GM19467 (cell line): ENCODE data around the gene ADAMTS15.
A peak's percentile ranks its signal among the peaks of the same experiment; 100 is the strongest.
"Not testable (repeated sequence)": the region's sequence is repeated elsewhere in the genome, so short reads cannot be mapped to it uniquely, and the experiment has no call there.

Source experiments
- ATAC-seq: cut with Tn5 transposase; IDR thresholded peaks from one replicate; pipeline ENCODE4 v1.9.1; 2021; ENCODE audit warnings: mild to moderate bottlenecking, moderate library complexity; ENCODE audit not compliant: unreplicated experiment

Gene ADAMTS15

DNA sequence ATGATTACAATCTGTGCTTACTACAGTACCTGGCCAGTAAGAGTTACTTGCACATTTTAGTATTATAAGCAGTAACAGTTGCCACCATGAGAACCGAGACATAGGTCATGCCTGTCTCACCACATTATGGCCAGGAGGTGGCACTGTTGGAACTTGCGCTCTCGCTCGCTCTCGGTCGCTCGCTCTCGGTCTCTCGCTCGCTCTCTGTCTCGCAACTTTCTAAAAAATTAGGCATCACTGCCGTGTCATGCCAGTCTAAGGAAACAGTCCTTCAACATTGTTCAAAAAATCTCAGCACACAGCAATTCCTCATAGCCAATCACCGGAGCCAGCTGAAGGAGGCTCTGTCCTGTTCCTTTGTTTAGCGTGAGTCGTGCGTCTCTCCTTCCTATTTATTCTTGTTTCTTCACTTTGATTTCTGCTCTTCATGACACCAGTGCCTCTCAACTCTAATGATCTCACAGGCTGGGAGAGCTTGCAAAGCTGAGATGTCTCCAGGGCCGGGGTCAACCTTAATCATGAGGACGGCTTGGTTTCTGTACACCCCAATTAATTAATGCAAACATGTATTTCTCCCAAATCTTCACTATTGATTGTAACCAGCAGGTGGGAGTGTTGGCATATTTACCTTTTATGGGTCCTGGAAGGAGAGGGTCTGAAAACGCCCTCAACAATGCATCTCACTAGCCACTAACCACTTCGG is 13.8 kb upstream of the ADAMTS15 start:
- ATAC-seq: peak; percentile 76

DNA sequence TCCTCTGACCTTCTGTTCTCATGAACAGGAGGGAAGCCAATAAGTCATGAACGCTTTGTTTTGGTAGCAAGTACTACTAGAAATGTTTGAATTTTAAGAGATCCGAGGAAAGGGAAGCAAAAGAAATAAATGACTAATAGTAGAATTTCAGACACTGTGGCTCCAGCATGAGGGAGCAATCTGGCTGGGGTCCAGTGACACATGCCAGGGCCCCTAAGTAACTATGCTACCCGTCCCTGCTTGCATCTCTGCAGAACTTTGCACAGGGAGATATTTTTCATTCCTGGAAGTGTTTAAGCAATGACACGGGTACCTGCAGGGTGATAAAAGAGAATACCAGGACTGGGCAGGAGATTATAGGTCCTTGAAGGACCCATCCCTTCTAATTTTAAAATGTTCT is 12.8 kb upstream of the ADAMTS15 start:
- no peak for ATAC-seq

DNA sequence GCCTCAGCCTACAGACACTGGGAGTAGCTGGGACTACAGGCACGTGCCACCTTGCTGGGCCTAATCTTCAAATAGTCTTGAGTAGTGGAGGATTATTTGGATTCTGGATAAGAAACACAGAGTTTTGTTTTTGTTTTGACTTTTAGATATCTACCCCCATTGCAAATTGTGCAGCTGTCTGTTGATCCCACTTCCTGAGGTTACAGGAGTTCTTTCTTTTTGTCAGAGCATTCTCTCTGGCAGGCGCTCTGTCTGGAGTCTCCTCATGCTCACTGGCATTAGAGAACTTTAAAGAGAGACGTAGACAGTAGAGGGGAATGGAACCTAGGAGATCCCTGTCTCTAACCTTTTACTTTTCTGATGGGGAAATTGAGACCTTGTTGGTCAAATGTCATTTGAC is 12.3 kb upstream of the ADAMTS15 start:
- no peak for ATAC-seq

DNA sequence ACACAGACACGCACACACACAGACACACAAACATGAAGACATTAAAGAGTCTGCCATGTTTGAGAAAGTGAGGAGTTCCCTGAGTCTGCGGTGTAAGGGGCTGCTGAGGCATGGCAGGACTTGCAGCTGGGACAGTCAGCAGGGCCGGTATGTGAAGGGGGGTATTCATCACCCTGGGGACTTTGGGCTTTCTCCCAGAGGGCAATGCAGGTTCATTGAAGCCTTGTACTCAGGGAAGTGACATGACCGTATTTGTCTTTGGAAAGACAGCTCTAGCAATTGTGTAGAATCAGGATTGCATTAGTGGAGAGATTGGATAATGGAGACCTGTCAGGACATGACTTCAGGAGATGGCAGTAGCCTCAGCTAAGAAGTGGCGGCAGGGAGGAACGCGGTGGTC is 10.6 kb upstream of the ADAMTS15 start:
- no peak for ATAC-seq

DNA sequence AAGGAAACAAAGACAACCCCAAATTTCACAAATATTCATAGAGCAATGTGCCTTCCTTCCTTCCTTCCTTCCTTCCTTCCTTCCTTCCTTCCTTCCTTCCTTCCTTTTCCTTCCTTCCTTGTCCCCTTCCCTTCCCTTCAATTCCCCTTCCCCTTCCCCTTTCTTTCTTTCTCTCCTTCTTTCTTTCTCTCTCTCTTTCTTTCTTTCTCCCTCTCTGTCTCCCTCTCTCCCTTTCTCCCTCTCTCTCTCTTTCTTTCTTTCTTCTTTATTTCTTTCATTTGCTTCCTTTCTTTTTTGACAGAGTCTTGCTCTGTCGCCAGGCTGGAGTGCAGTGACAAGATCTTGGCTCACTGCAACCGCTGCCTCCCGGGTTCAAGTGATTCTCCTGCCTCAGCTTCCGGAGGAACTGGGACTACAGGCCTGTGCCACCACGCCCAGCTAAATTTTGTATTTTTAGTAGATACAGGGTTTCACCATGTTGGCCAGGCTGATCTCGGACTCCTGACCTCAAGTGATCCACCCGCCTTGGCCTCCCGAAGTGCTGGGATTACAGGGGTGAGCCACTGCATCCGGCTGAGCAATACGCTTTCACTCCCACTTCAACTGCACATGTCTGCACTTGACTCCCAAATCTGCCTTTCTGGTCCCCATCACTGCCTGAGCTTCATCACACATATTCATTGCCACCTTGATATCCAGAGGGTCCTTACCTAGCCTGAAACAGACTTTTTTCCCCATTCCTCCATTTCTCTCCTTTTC is 9.9 kb upstream of the ADAMTS15 start:
- not testable (repeated sequence) for ATAC-seq

DNA sequence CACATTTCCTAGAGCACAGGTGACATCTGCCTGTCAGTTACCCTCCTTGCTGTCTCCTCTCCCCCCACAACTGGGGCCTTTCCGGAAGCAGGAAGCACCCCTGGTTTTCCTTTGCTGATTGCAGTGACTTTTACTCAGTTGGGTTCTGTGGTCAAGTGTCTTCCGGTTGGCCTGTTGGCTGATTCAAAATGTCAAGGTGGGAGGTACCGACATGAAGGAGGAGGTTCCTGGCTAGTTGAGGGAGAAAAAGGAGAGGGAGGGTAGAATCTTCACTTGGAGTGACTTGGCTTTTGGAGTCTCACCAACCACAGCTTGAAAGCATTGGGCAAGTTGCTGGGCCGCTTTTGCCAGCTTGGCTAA is 9.3 kb upstream of the ADAMTS15 start:
- no peak for ATAC-seq

DNA sequence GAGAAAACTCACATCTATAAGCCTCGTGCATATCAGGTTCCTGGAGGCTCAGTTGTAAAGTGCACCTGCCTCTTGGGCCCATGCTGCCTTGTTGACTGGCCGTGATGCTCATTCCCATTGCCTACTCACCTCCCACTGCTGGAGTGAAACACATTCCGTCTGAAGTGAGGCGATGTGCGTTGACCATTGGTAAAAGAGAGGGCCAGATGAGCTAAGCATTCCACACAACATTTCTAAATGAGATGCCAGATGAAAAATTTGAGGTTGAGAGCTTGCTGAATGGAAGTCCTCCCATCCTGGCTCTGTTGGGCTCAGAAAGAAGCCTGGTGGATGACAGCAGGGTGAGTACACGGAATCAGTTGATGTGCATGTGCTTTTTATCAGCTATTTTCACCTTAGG is 8.6 kb upstream of the ADAMTS15 start:
- ATAC-seq: no peak

DNA sequence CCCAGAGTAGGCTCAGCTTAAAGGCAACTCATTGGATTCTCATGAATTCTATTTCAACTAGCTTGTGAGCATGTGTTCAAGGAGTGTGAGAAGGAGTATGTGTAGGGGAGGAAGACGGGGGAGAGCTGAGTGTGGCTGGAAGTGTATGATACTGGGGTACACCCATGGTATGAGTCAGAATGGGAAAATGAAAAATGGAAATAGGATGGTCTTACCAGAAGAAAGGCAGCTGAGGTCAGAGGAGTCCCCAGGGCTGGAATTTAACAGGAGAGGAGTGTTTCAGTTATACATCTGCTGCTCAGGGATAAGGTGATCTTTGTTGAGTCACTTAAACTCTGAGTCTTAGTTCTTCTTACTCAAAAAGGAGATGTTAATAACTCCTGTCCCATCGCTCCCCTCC is 6.7 kb upstream of the ADAMTS15 start:
- ATAC-seq: no peak

DNA sequence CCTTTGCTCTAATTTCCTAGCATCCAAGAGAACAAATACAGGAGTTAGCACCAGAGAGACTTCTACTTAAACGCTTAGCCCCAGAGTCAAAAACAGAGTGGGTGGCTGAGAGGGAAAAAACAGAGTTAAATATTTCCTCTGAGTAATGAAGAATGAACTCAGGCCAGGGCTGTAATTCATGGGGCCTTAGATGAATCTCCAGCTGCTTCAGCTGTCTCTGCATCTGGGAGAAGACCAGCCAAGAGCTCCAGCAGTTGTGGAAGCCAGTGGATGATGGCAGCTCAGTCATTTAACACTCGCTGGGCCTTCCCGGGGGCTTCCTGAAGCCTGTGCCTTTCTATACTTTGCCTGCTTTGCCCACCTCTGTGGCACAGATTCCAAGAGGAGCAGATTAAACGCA is 5.7 kb upstream of the ADAMTS15 start:
- no peak for ATAC-seq

DNA sequence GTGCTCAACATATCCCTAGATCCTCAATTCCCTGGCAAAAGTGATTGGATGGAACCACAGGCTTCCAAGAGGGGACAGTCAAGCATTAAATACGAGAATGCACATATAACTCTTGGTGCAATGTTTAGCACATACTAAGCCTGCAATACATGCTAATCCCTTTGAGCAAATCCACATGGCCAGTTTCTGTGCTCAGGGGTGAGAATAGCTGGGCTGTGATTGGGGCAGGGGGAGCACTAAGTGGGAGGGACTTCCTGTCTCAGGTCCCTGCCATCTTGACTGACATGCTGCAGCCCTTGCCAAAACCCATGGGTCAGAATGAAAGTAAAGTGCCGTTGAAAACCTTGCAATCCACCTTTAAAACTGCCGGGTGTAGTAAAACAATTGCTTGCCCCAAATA is 2.7 kb upstream of the ADAMTS15 start:
- no peak for ATAC-seq

DNA sequence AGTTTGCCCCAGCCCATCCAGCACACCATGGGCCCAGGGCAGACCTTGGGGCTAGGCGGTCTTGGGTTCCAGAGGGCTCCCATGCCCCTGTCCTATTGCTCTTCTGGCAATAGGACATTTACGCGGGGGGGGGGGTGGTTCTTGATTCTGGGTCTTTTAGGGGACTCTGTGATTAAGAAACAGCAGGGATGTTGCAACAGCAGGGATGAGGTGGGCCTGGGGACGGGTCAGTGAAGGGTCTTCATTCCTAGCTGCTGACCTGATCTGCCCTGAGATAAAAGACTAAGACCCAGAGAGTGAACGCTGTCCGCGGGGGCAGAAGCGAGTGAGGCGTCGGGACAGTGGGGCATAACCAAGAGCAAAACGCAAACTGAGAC is 418 bp upstream of the ADAMTS15 start:
- no peak for ATAC-seq

DNA sequence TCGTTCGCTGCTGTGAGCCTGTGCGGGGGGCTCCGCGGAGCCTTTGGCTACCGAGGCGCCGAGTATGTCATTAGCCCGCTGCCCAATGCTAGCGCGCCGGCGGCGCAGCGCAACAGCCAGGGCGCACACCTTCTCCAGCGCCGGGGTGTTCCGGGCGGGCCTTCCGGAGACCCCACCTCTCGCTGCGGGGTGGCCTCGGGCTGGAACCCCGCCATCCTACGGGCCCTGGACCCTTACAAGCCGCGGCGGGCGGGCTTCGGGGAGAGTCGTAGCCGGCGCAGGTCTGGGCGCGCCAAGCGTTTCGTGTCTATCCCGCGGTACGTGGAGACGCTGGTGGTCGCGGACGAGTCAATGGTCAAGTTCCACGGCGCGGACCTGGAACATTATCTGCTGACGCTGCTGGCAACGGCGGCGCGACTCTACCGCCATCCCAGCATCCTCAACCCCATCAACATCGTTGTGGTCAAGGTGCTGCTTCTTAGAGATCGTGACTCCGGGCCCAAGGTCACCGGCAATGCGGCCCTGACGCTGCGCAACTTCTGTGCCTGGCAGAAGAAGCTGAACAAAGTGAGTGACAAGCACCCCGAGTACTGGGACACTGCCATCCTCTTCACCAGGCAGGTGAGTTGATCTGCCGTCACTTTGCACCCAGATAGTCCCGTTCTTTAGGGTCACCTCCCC is 1.0 kb downstream of the ADAMTS15 start:
- no peak for ATAC-seq

DNA sequence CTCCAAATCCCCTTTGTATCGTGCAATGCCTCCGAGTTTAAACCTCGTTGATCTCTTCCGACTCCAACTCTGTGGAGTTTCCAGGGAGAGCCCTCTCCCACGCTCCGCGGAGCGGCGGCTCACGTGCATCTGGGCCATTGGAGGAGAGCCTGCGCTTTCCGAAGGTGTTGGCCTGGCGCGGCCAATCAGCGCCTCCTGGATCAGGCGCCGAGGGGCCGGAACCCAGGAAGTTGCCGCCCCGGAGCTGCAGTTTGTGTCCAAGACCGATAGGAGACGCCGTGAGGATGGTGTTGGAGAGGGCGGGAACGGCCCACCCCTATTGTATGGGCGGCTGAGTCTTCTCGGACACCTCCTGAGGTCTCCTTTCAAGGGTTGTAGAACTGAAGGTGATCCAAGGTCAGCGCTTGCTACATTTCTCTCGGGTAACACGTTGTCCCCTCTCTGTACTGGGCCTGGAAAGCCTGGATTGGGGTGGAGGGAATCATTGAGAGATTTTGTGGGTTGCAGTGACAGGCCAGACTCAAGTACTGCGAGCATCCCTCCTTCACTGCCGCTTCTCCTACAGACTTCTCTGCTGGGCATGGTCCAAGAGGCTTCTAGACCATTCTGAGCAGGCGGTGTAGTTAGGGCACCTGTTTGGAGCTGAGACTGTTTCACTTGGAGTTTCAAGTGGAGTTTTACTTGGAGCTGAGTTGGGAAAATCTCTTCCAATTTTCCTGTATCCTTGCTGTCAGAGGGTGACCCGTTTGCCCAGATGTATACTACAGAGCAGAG is 1.7 kb downstream of the ADAMTS15 start:
- no peak for ATAC-seq

DNA sequence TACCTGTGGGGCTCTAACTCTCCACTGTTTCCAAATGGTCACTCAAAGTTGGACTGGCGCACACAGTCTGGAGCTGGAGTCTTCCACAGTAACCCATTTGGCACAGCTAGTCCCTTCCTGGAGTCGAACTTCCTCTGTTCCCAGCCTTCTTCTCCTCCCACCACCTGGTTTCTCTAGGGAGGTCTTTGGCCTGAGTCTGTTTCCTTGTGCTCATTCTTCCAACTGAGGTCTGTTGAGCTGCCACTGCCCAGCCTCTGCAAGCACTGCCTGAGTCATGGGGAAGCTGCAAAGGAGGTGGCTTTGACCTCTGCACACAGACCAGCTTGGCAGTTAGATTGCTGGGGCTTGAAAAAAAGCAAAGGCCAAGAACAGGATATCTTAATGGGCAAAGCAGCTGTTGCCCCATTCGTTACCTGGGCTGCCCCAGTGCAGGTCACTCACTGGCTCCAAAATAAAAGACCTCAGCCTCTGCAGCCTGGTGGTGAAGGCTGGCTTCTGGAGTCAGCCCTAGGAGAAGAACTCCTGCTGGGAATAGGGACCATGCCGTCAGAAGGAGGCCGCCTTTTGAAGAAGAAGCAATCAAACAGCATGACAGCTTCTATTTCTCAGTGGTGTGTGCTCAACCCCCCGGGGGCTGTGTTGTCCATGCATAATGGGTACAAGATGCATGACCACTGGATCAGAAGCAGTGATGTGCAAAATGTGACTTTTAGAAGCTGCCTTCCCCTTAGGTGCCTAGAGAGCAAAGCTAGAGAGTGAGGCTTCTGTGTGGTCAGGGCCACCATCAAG is 3.0 kb downstream of the ADAMTS15 start:
- ATAC-seq: no peak

DNA sequence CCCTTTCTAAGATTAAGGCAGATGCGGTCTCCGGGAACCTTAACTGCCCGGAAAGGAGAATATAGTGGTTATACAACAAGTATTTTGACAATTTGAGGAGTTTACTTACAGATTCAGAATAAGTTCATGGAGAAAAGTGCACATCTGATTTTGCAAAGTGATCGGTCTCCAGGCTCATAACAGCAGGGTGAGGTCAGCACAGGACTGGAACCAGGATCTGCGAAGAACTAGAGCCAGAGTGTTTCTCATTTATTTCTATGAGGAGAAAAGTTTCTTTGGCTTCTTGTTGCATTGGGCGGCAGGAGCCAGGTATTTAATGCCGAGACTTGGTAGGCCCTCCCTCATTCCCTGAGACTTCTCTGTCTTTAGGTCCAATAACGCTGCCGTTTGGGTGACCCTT is 3.7 kb downstream of the ADAMTS15 start:
- no peak for ATAC-seq

DNA sequence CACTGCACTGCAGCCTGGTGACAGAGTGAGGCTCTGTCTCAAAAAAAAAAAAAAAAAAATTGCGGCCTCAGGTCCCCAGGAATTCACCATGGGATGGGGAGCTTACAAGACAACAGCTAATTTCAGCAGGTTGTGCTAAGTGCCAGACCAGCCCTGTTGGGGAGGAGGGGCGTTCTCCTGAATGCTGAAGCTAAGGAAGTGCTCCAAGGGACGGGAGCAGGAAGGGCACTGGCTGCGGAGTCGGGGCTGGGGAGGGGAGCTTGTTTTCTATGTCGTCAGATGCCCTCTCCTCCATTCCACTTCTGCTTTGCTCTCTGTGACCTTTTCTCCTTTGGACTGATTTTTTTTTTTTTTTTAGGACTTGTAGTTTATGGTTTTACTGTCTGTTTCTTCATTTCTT is 4.5 kb downstream of the ADAMTS15 start:
- ATAC-seq: no peak

DNA sequence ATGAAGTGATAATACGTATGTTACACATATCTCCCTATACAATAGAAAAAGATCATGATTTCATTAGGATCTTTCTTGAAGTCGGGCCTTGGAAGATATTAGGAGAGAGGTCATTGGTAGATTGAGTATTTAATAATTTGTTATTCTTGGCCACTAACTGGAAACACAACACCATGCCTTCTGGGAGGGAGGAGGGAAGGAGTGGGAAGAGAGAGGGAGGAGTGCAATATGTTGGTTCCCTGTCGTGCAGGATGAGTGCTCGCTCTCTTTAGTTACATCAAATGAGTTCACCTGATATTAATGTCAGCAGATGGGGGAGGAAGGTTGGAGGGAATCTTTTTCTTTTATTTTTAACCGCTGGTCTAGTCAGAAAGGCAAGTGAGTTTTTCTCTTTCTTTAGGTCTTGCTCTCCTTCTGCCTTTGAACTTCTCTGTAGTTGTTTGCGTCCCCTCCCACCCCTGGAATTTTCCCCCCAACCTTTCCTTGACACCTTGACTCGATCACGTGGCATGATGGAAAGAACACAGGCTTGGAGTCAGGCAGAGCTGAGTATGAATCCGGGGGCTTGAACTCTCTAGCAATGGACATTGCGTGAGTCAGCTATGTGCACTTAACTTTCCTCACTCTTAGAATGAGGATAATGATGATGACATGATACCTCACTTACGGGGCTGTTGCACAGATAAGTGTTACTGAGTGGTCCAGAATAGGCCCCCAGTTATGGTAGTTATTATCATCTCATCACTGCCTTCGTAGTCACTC is 6.2 kb downstream of the ADAMTS15 start:
- no peak for ATAC-seq

DNA sequence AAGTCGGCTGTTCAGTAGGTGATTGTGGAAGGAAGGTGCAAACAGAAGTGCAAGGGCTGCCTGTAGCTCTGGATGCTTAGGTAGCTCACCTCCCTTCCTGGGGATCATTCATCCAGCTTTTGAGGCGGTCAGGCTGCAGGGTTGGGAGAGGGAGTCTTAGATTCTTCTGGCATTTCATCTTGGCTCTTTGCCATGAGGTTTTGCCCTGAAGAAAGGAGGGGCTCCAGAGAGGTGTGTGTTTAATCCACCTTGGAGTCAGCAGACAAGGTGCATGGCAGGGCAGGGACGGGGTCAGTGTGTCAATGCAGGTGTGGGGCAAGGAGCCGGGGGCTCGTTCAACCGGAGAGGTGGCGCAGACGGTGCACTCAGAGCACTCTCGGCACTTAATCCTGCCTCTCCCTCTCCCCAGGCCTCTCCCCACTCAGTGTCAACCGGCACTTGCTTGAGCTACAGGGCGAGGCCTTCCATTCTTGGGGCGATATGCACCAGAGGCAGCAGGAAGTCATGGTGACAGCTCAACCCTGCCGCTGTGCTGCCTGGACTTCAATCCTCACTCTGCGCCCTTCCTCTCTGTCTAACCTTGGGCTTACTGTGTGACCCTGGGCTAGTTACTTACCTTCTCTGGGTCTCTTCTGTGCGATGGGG is 7.2 kb downstream of the ADAMTS15 start:
- no peak for ATAC-seq

DNA sequence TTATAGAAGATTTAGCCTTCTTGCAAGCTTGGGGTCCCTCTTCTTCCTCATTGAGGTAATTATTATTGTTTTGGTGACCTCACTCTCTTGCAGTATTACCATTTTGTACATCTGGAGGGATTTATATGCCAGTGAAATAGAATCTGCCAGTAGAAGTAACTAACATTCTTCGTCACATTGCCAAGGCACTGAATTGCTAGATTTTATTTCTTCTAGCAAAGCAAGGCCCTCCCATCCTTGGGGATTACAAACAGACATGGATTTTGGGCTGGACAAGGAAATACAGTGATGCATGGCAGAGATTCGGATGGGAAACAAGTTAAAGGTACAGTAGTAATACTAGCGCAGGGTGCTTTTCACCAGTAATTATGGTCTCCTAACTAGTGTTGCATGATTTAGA is 7.8 kb downstream of the ADAMTS15 start:
- ATAC-seq: no peak
